ENCODE measurements around the gene COPZ2.
"Not testable (repeated sequence)": the region's sequence is repeated elsewhere in the genome, so short reads cannot be mapped to it uniquely, and the experiment has no call there.

The COPZ2 gene

GRCh38 chr17:48037036-48037837 lies at the start of gene COPZ2:
TSS of gene COPZ2 (minus strand) at chr17:48037797. CDS start at chr17:48037777, 20 bp downstream.
- ATAC-seq (peak; percentile 98), DNase-seq (peak; percentile 73 to 80)
- H3K4me1 Mint-ChIP-seq = peaks cover 24% of the 10 kb centered on the region
- H3K4me3 Mint-ChIP-seq = peak within 1 kb of the TSS; percentile 91 to 96
- peak within 1 kb of the TSS; percentile 93 to 97 for H3K27ac Mint-ChIP-seq
- H3K9me3 Mint-ChIP-seq = no peaks in the 10 kb centered on the region
- H3K27me3 Mint-ChIP-seq = peaks cover 56% of the 10 kb centered on the region

- no peaks in the 10 kb centered on the region for H3K27me3 Mint-ChIP-seq
- no peak for DNase-seq
- H3K4me3 Mint-ChIP-seq = no peak overlapping the region
- no peak overlapping the region for H3K27ac Mint-ChIP-seq
- no peak for ATAC-seq
- H3K4me1 Mint-ChIP-seq = peaks cover 8% of the 10 kb centered on the region
- no peaks in the 10 kb centered on the region for H3K9me3 Mint-ChIP-seq
Observed at GRCh38 chr17:48084932-48085331, 47.3 kb upstream of the COPZ2 start.

- DNase-seq (no peak), ATAC-seq (no peak)
- no peaks in the 10 kb centered on the region for H3K27me3 Mint-ChIP-seq
- H3K4me3 Mint-ChIP-seq = no peak overlapping the region
- no peak overlapping the region for H3K27ac Mint-ChIP-seq
- no peaks in the 10 kb centered on the region for H3K4me1 Mint-ChIP-seq
- no peaks in the 10 kb centered on the region for H3K9me3 Mint-ChIP-seq
Observed at GRCh38 chr17:48081858-48082257, 44.3 kb upstream of the COPZ2 start.

GRCh38 chr17:48077152-48077551 lies 39.6 kb upstream of the COPZ2 start:
- H3K9me3 Mint-ChIP-seq, ATAC-seq, H3K4me3 Mint-ChIP-seq: not testable (repeated sequence)

GRCh38 chr17:48074322-48075081 lies 36.9 kb upstream of the COPZ2 start:
- DNase-seq = peak; percentile 65
- H3K9me3 Mint-ChIP-seq = no peaks in the 10 kb centered on the region
- H3K27ac Mint-ChIP-seq = peak overlapping the region in 1 of 2 donors; percentile 19
- no peaks in the 10 kb centered on the region for H3K27me3 Mint-ChIP-seq
- peak; percentile 75 for ATAC-seq
- H3K4me3 Mint-ChIP-seq = no peak overlapping the region
- no peaks in the 10 kb centered on the region for H3K4me1 Mint-ChIP-seq

More at GRCh38 chr17:48077152-48077551, 39.6 kb upstream of the COPZ2 start:
- not testable (repeated sequence) for H3K27ac Mint-ChIP-seq, DNase-seq, H3K27me3 Mint-ChIP-seq, H3K4me1 Mint-ChIP-seq

GRCh38 chr17:48073566-48074094 lies 36.0 kb upstream of the COPZ2 start:
- H3K9me3 Mint-ChIP-seq, H3K4me1 Mint-ChIP-seq, H3K27ac Mint-ChIP-seq, H3K4me3 Mint-ChIP-seq, H3K27me3 Mint-ChIP-seq, DNase-seq, ATAC-seq: not testable (repeated sequence)

- not testable (repeated sequence) for ATAC-seq
Observed at GRCh38 chr17:48072811-48073210, 35.2 kb upstream of the COPZ2 start.

GRCh38 chr17:48071654-48072053 lies 34.1 kb upstream of the COPZ2 start:
- H3K27me3 Mint-ChIP-seq = no peaks in the 10 kb centered on the region
- H3K4me3 Mint-ChIP-seq = no peak overlapping the region
- no peaks in the 10 kb centered on the region for H3K9me3 Mint-ChIP-seq
- H3K4me1 Mint-ChIP-seq = no peaks in the 10 kb centered on the region
- no peak for DNase-seq
- no peak for ATAC-seq
- H3K27ac Mint-ChIP-seq = peak overlapping the region in 1 of 2 donors; percentile 27

More at GRCh38 chr17:48072811-48073210, 35.2 kb upstream of the COPZ2 start:
- peak overlapping the region; percentile 21 to 86 for H3K27ac Mint-ChIP-seq
- not testable (repeated sequence) for H3K4me1 Mint-ChIP-seq, H3K4me3 Mint-ChIP-seq, H3K27me3 Mint-ChIP-seq, DNase-seq, H3K9me3 Mint-ChIP-seq

- H3K4me3 Mint-ChIP-seq = no peak overlapping the region
- H3K27me3 Mint-ChIP-seq = no peaks in the 10 kb centered on the region
- no peak for ATAC-seq
- no peaks in the 10 kb centered on the region for H3K9me3 Mint-ChIP-seq
- DNase-seq = no peak
- peak overlapping the region in 1 of 2 donors; percentile 16 for H3K27ac Mint-ChIP-seq
- H3K4me1 Mint-ChIP-seq = no peaks in the 10 kb centered on the region
Observed at GRCh38 chr17:48070195-48070594, 32.6 kb upstream of the COPZ2 start.

GRCh38 chr17:48068491-48068961 lies 30.9 kb upstream of the COPZ2 start:
- H3K27ac Mint-ChIP-seq = no peak overlapping the region
- no peaks in the 10 kb centered on the region for H3K9me3 Mint-ChIP-seq
- ATAC-seq (peak; percentile 81), DNase-seq (no peak)
- H3K4me1 Mint-ChIP-seq = no peaks in the 10 kb centered on the region
- H3K27me3 Mint-ChIP-seq = no peaks in the 10 kb centered on the region
- H3K4me3 Mint-ChIP-seq = no peak overlapping the region

GRCh38 chr17:48067808-48068207 lies 30.2 kb upstream of the COPZ2 start:
- H3K4me3 Mint-ChIP-seq, H3K27me3 Mint-ChIP-seq: not testable (repeated sequence)

GRCh38 chr17:48067245-48067644 lies 29.6 kb upstream of the COPZ2 start:
- no peak overlapping the region for H3K27ac Mint-ChIP-seq
- H3K27me3 Mint-ChIP-seq = no peaks in the 10 kb centered on the region
- H3K4me3 Mint-ChIP-seq = no peak overlapping the region
- DNase-seq = no peak
- ATAC-seq = no peak
- no peaks in the 10 kb centered on the region for H3K4me1 Mint-ChIP-seq
- H3K9me3 Mint-ChIP-seq = no peaks in the 10 kb centered on the region

More at GRCh38 chr17:48067808-48068207, 30.2 kb upstream of the COPZ2 start:
- not testable (repeated sequence) for H3K9me3 Mint-ChIP-seq, H3K4me1 Mint-ChIP-seq, DNase-seq, ATAC-seq
- peak overlapping the region in 1 of 2 donors; percentile 59 for H3K27ac Mint-ChIP-seq

- Mint-ChIP-seq H3K27me3 (no peaks in the 10 kb centered on the region), H3K27ac (peak overlapping the region in 1 of 2 donors; percentile 73), H3K9me3 (no peaks in the 10 kb centered on the region), H3K4me3 (no peak overlapping the region), H3K4me1 (no peaks in the 10 kb centered on the region)
- ATAC-seq = no peak
- no peak for DNase-seq
Observed at GRCh38 chr17:48066656-48067055, 29.1 kb upstream of the COPZ2 start.

GRCh38 chr17:48066192-48066591 lies 28.6 kb upstream of the COPZ2 start:
- Mint-ChIP-seq H3K27me3 (no peaks in the 10 kb centered on the region), H3K4me1 (peaks cover 4% of the 10 kb centered on the region), H3K9me3 (no peaks in the 10 kb centered on the region), H3K4me3 (no peak overlapping the region), H3K27ac (no peak overlapping the region)
- DNase-seq = no peak
- ATAC-seq = no peak

GRCh38 chr17:48064638-48065037 lies 27.0 kb upstream of the COPZ2 start:
- ATAC-seq (no peak), DNase-seq (no peak)
- Mint-ChIP-seq H3K27ac (peak overlapping the region in 1 of 2 donors; percentile 51), H3K4me1 (peaks cover 20% of the 10 kb centered on the region), H3K27me3 (no peaks in the 10 kb centered on the region), H3K9me3 (no peaks in the 10 kb centered on the region), H3K4me3 (no peak overlapping the region)

GRCh38 chr17:48062273-48062672 lies 24.7 kb upstream of the COPZ2 start:
- H3K9me3 Mint-ChIP-seq = no peaks in the 10 kb centered on the region
- H3K27ac Mint-ChIP-seq = peak overlapping the region in 1 of 2 donors; percentile 62
- ATAC-seq = no peak

More at GRCh38 chr17:48062273-48062672, 24.7 kb upstream of the COPZ2 start:
- H3K4me1 Mint-ChIP-seq = peaks cover 41% of the 10 kb centered on the region
- no peak overlapping the region for H3K4me3 Mint-ChIP-seq
- DNase-seq = no peak
- H3K27me3 Mint-ChIP-seq = no peaks in the 10 kb centered on the region

Measured in stimulated activated naive CD8-positive, alpha-beta T cell treated with anti-CD3 and anti-CD28 coated beads, Interleukin-15, amount 100 ng/mL, for 72 hours (primary cell).